Subcutaneous abdominal adipose tissue (tissue), 5 donors: ENCODE results near the gene SEC14L3.

Source experiments
- H3K27ac ChIP-seq: one replicate; pipeline ENCODE4 v1.7.0; 2013; ENCODE audit warnings: low read depth, mild to moderate bottlenecking, inconsistent platforms, low read length, moderate library complexity
- H3K27me3 ChIP-seq, 5 donors: one replicate each; pipeline ENCODE4 v1.7.0; 2013; ENCODE audit warnings: low read length in 5 of 5, inconsistent platforms in 1 of 5; ENCODE audit not compliant: control insufficient read depth in 5 of 5, insufficient read depth in 4 of 5
- H3K36me3 ChIP-seq, 5 donors: one replicate each; pipeline ENCODE4 v1.7.0; 2013; ENCODE audit warnings: low read length in 5 of 5; ENCODE audit not compliant: control insufficient read depth in 5 of 5, insufficient read depth in 5 of 5
- H3K4me1 ChIP-seq, 5 donors: one replicate each; pipeline ENCODE4 v1.7.0; 2013; ENCODE audit warnings: low read length in 5 of 5, mild to moderate bottlenecking in 3 of 5, moderate library complexity in 1 of 5; ENCODE audit not compliant: control insufficient read depth in 5 of 5, insufficient read depth in 5 of 5
- H3K4me3 ChIP-seq, 5 donors: one replicate each; pipeline ENCODE4 v1.7.0; 2013; ENCODE audit warnings: low read length in 5 of 5, low read depth in 1 of 5
- H3K9ac ChIP-seq, 5 donors: one replicate each; pipeline ENCODE4 v1.7.0; 2013; ENCODE audit warnings: low read length in 5 of 5, mild to moderate bottlenecking in 4 of 5, moderate library complexity in 3 of 5
- H3K9me3 ChIP-seq, 5 donors: one replicate each; pipeline ENCODE4 v1.7.0; 2013; ENCODE audit warnings: low read length in 5 of 5; ENCODE audit not compliant: control insufficient read depth in 5 of 5
- donor health status: healthy.
- donor health status: healthy.
- donor health status: healthy.
- donor health status: healthy.
- donor health status: healthy.

SEC14L3 gene

GRCh38 chr22:30506507-30506968, 34.7 kb upstream of the SEC14L3 start:
- Histone ChIP-seq H3K9ac (no peak overlapping the region), H3K36me3 (no peaks in the 10 kb centered on the region), H3K4me3 (no peak overlapping the region), H3K27ac (no peak overlapping the region), H3K4me1 (peaks cover 0 to 6% (median 5%) of the 10 kb centered on the region in 5 donors), H3K27me3 (peaks cover 20 to 36% (median 26%) of the 10 kb centered on the region in 5 donors), H3K9me3 (no peaks in the 10 kb centered on the region)

- Histone ChIP-seq H3K27ac (no peak overlapping the region), H3K27me3 (peaks cover 23 to 41% (median 28%) of the 10 kb centered on the region in 5 donors), H3K9me3 (no peaks in the 10 kb centered on the region), H3K9ac (no peak overlapping the region), H3K4me3 (no peak overlapping the region), H3K4me1 (peaks cover 0 to 6% (median 5%) of the 10 kb centered on the region in 5 donors), H3K36me3 (no peaks in the 10 kb centered on the region)
Observed at GRCh38 chr22:30503551-30503950, 31.7 kb upstream of the SEC14L3 start.

- Histone ChIP-seq H3K4me3 (no peak overlapping the region), H3K27me3 (peaks cover 23 to 41% (median 28%) of the 10 kb centered on the region in 5 donors), H3K9me3 (no peaks in the 10 kb centered on the region), H3K27ac (no peak overlapping the region), H3K4me1 (peaks cover 0 to 6% (median 5%) of the 10 kb centered on the region in 5 donors), H3K9ac (no peak overlapping the region), H3K36me3 (no peaks in the 10 kb centered on the region)
Observed at GRCh38 chr22:30502911-30503310, 31.1 kb upstream of the SEC14L3 start.

GRCh38 chr22:30502153-30502552, 30.3 kb upstream of the SEC14L3 start:
- Histone ChIP-seq H3K27ac (no peak overlapping the region), H3K9me3 (no peaks in the 10 kb centered on the region), H3K4me3 (no peak overlapping the region), H3K4me1 (peaks cover 0 to 6% (median 5%) of the 10 kb centered on the region in 5 donors), H3K36me3 (no peaks in the 10 kb centered on the region), H3K27me3 (peaks cover 23 to 41% (median 28%) of the 10 kb centered on the region in 5 donors), H3K9ac (no peak overlapping the region)

- Histone ChIP-seq H3K36me3 (no peaks in the 10 kb centered on the region), H3K9ac (no peak overlapping the region), H3K4me3 (no peak overlapping the region), H3K27me3 (peaks cover 15 to 35% (median 23%) of the 10 kb centered on the region in 5 donors), H3K27ac (no peak overlapping the region), H3K9me3 (no peaks in the 10 kb centered on the region), H3K4me1 (peaks cover 0 to 5% (median 5%) of the 10 kb centered on the region in 5 donors)
Observed at GRCh38 chr22:30500628-30501027, 28.8 kb upstream of the SEC14L3 start.

- peaks cover 2 to 10% (median 9%) of the 10 kb centered on the region in 5 donors for H3K27me3 ChIP-seq
- no peaks in the 10 kb centered on the region for H3K36me3 ChIP-seq
- no peak overlapping the region for H3K27ac ChIP-seq
- no peaks in the 10 kb centered on the region for H3K9me3 ChIP-seq
- no peaks in the 10 kb centered on the region for H3K4me1 ChIP-seq
- H3K9ac ChIP-seq, result no peak overlapping the region
- no peak overlapping the region for H3K4me3 ChIP-seq
Observed at GRCh38 chr22:30497466-30498150, 25.8 kb upstream of the SEC14L3 start.

GRCh38 chr22:30495041-30495784, 23.4 kb upstream of the SEC14L3 start:
- Histone ChIP-seq H3K27me3 (peaks cover 8 to 12% (median 11%) of the 10 kb centered on the region in 5 donors), H3K9ac (no peak overlapping the region), H3K36me3 (no peaks in the 10 kb centered on the region), H3K4me1 (no peaks in the 10 kb centered on the region), H3K4me3 (no peak overlapping the region), H3K9me3 (no peaks in the 10 kb centered on the region), H3K27ac (no peak overlapping the region)

GRCh38 chr22:30492144-30492543, 20.3 kb upstream of the SEC14L3 start:
- Histone ChIP-seq H3K4me3 (no peak overlapping the region), H3K4me1 (no peaks in the 10 kb centered on the region), H3K9me3 (no peaks in the 10 kb centered on the region), H3K36me3 (no peaks in the 10 kb centered on the region), H3K27me3 (peaks cover 12 to 18% (median 14%) of the 10 kb centered on the region in 5 donors), H3K27ac (no peak overlapping the region), H3K9ac (no peak overlapping the region)

GRCh38 chr22:30491381-30491780, 19.6 kb upstream of the SEC14L3 start:
- H3K9me3 ChIP-seq, result no peaks in the 10 kb centered on the region
- H3K36me3 ChIP-seq, result no peaks in the 10 kb centered on the region
- H3K27me3 ChIP-seq, result peaks cover 12 to 18% (median 14%) of the 10 kb centered on the region in 5 donors

GRCh38 chr22:30490399-30490798, 18.6 kb upstream of the SEC14L3 start:
- Histone ChIP-seq H3K27me3 (peaks cover 12 to 18% (median 14%) of the 10 kb centered on the region in 5 donors), H3K4me3 (no peak overlapping the region), H3K9ac (no peak overlapping the region), H3K4me1 (no peaks in the 10 kb centered on the region), H3K9me3 (no peaks in the 10 kb centered on the region), H3K27ac (no peak overlapping the region), H3K36me3 (no peaks in the 10 kb centered on the region)

More at GRCh38 chr22:30491381-30491780, 19.6 kb upstream of the SEC14L3 start:
- H3K4me3 ChIP-seq, result no peak overlapping the region
- no peaks in the 10 kb centered on the region for H3K4me1 ChIP-seq
- no peak overlapping the region for H3K9ac ChIP-seq
- no peak overlapping the region for H3K27ac ChIP-seq
